Measurements from ENCODE around the gene ZBTB7C.

Gene ZBTB7C

GRCh38 chr18:48181087-48181823 is 227.9 kb downstream of the ZBTB7C start:
- no peak for TF ChIP-seq CTCF (IDR thresholded peaks at IDR 0.05)

- no peak for TF ChIP-seq CTCF (IDR thresholded peaks at IDR 0.05)
Observed at GRCh38 chr18:48179666-48180065, 229.5 kb downstream of the ZBTB7C start.

GRCh38 chr18:48179001-48179400 is 230.2 kb downstream of the ZBTB7C start:
- no peak for TF ChIP-seq CTCF (IDR thresholded peaks at IDR 0.05)

- TF ChIP-seq CTCF (IDR thresholded peaks at IDR 0.05) = no peak
Observed at GRCh38 chr18:48176909-48177308, 232.3 kb downstream of the ZBTB7C start.

- TF ChIP-seq CTCF (IDR thresholded peaks at IDR 0.05) = no peak
Observed at GRCh38 chr18:48173557-48173956, 235.6 kb downstream of the ZBTB7C start.

GRCh38 chr18:48172226-48173006 is 236.8 kb downstream of the ZBTB7C start:
- TF ChIP-seq CTCF (IDR thresholded peaks at IDR 0.05) = no peak

GRCh38 chr18:48171490-48172188 is 237.5 kb downstream of the ZBTB7C start:
- TF ChIP-seq CTCF (IDR thresholded peaks at IDR 0.05) = no peak

All from LNCAP (cell line).